ENCODE measurements around the gene TCFL5. TPM values are rescaled to one million over a fixed set of nuclear protein-coding genes. Genes with fewer than 3 reads are reported as not detected.
A peak's percentile ranks its signal among the peaks of the same experiment; 100 is the strongest.

TCFL5 gene
- total and polyA plus RNA-seq, 7 experiments from 2014 or later = 0.91 to 10.8 (median 7.0) TPM

- POLR2A ChIA-PET = interaction anchor here (0.7 to 5.1 kb wide), 2 partner anchors 12 to 17 kb away, joined by 4 to 65 read pairs; partner anchors contain the start of gene MRGBP
- intact Hi-C loops (cut with micrococcal nuclease) = loop anchor here in 1 of 2 donors (5.0 kb wide), 1 partner anchor 164 kb away; the partner anchor contains the start of gene SLCO4A1
- ATAC-seq (no peak), DNase-seq (no peak)
- peak overlapping the region; percentile 61 to 83 (median 78) for H3K4me3 Mint-ChIP-seq
- no peaks in the 10 kb centered on the region for H3K9me3 Mint-ChIP-seq
- Histone ChIP-seq H3K4me1 (ENCODE audit: control insufficient read depth in 2 of 2, insufficient read depth in 2 of 2, low read length in 2 of 2) (peaks cover 16 to 30% of the 10 kb centered on the region in 2 donors), H3K9me3 (ENCODE audit: control insufficient read depth in 2 of 3, low read length in 3 of 3) (no peaks in the 10 kb centered on the region), H3K27ac (ENCODE audit: low read depth, low read length) (peak overlapping the region; percentile 88), H3K4me3 (ENCODE audit: low read length) (peak overlapping the region; percentile 63), H3K36me3 (ENCODE audit: control insufficient read depth in 2 of 3, insufficient read depth in 3 of 3, low read length in 3 of 3) (peaks cover 10 to 52% (median 23%) of the 10 kb centered on the region in 3 experiments), H3K27me3 (ENCODE audit: control insufficient read depth in 2 of 2, insufficient read depth in 2 of 2, low read length in 2 of 2) (no peaks in the 10 kb centered on the region)
- peaks cover 0 to 5% (median 0%) of the 10 kb centered on the region in 5 donors for H3K36me3 Mint-ChIP-seq
- H3K4me1 Mint-ChIP-seq = peaks cover 16 to 37% (median 26%) of the 10 kb centered on the region in 7 donors
- no peaks in the 10 kb centered on the region for H3K27me3 Mint-ChIP-seq
- H3K27ac Mint-ChIP-seq = peak overlapping the region in 8 of 9 donors; percentile 38 to 91 (median 66)
- CTCF ChIA-PET = interaction anchor here (0.7 to 3.0 kb wide), 2 partner anchors 85 to 138 kb away, joined by 3 to 22 read pairs; no protein-coding TSS in a partner anchor
These were observed 55.1 kb downstream of the TCFL5 start for GRCh38 chr20:62806383-62807050.

GRCh38 chr20:62805711-62806382 is 55.8 kb downstream of the TCFL5 start:
- ATAC-seq = peak; percentile 28
- Mint-ChIP-seq H3K27me3 (no peaks in the 10 kb centered on the region), H3K4me3 (peak overlapping the region; percentile 61 to 83 (median 78)), H3K4me1 (peaks cover 16 to 37% (median 26%) of the 10 kb centered on the region in 7 donors), H3K36me3 (peaks cover 0 to 5% (median 0%) of the 10 kb centered on the region in 5 donors), H3K9me3 (no peaks in the 10 kb centered on the region), H3K27ac (peak overlapping the region in 7 of 9 donors; percentile 52 to 91 (median 73))
- peak overlapping the region; percentile 63 for H3K4me3 ChIP-seq (ENCODE audit: low read length)
- H3K9me3 ChIP-seq (ENCODE audit: control insufficient read depth in 2 of 3, low read length in 3 of 3) = no peaks in the 10 kb centered on the region
- H3K27ac ChIP-seq (ENCODE audit: low read depth, low read length) = peak overlapping the region; percentile 88
- POLR2A ChIA-PET = interaction anchor here (1.9 to 5.1 kb wide), 2 partner anchors 11 to 154 kb away, joined by 8 to 65 read pairs; partner anchors contain the start of gene MRGBP
- peaks cover 10 to 52% (median 23%) of the 10 kb centered on the region in 3 experiments for H3K36me3 ChIP-seq (ENCODE audit: control insufficient read depth in 2 of 3, insufficient read depth in 3 of 3, low read length in 3 of 3)
- DNase-seq = no peak
- intact Hi-C loops (cut with micrococcal nuclease) = loop anchor here (2.0 to 5.0 kb wide), 2 partner anchors 65 to 164 kb away; partner anchors contain the start of gene SLCO4A1 (in 1 of the 2)
- CTCF ChIA-PET = no interaction called here
- peaks cover 16 to 30% of the 10 kb centered on the region in 2 donors for H3K4me1 ChIP-seq (ENCODE audit: control insufficient read depth in 2 of 2, insufficient read depth in 2 of 2, low read length in 2 of 2)
- H3K27me3 ChIP-seq (ENCODE audit: control insufficient read depth in 2 of 2, insufficient read depth in 2 of 2, low read length in 2 of 2) = no peaks in the 10 kb centered on the region

GRCh38 chr20:62805155-62805710 is 56.4 kb downstream of the TCFL5 start:
- Histone ChIP-seq H3K36me3 (ENCODE audit: control insufficient read depth in 2 of 3, insufficient read depth in 3 of 3, low read length in 3 of 3) (peaks cover 10 to 52% (median 20%) of the 10 kb centered on the region in 3 experiments), H3K4me1 (ENCODE audit: control insufficient read depth in 2 of 2, insufficient read depth in 2 of 2, low read length in 2 of 2) (peaks cover 16 to 30% of the 10 kb centered on the region in 2 donors), H3K27me3 (ENCODE audit: control insufficient read depth in 2 of 2, insufficient read depth in 2 of 2, low read length in 2 of 2) (no peaks in the 10 kb centered on the region), H3K9me3 (ENCODE audit: control insufficient read depth in 2 of 3, low read length in 3 of 3) (no peaks in the 10 kb centered on the region), H3K27ac (ENCODE audit: low read depth, low read length) (peak overlapping the region; percentile 88), H3K4me3 (ENCODE audit: low read length) (peak overlapping the region; percentile 65)
- ATAC-seq = peak; percentile 37
- Mint-ChIP-seq H3K4me1 (peaks cover 16 to 37% (median 26%) of the 10 kb centered on the region in 7 donors), H3K27ac (peak overlapping the region in 4 of 9 donors; percentile 38 to 96 (median 62)), H3K27me3 (no peaks in the 10 kb centered on the region), H3K36me3 (peaks cover 0 to 5% (median under 1%) of the 10 kb centered on the region in 5 donors), H3K4me3 (peak overlapping the region; percentile 61 to 97 (median 76)), H3K9me3 (no peaks in the 10 kb centered on the region)
- POLR2A ChIA-PET = interaction anchor here (1.9 to 5.1 kb wide), 2 partner anchors 11 to 154 kb away, joined by 8 to 65 read pairs; partner anchors contain the start of gene MRGBP
- intact Hi-C loops (cut with micrococcal nuclease) = loop anchor here (2.0 to 5.0 kb wide), 2 partner anchors 64 to 163 kb away; partner anchors contain the start of gene SLCO4A1 (in 1 of the 2)
- CTCF ChIA-PET = interaction anchor here (1.8 kb wide), 1 partner anchor 305 kb away, joined by 4 read pairs; no protein-coding TSS in a partner anchor
- DNase-seq = peak in 3 of 9 donors; percentile 28 to 73 (median 31)

GRCh38 chr20:62804627-62805154 is 56.9 kb downstream of the TCFL5 start, which contains the start of gene OGFR:
Gene OGFR (plus strand): TSS chr20:62804835. CDS start chr20:62804860, 25 bp downstream.
- Mint-ChIP-seq H3K27me3 (no peaks in the 10 kb centered on the region), H3K4me3 (peak within 1 kb of the TSS; percentile 75 to 99 (median 97)), H3K4me1 (peaks cover 16 to 41% (median 25%) of the 10 kb centered on the region in 7 donors), H3K27ac (peak within 1 kb of the TSS; percentile 87 to 99 (median 97)), H3K36me3 (peaks cover 0 to 5% (median 4%) of the 10 kb centered on the region in 5 donors), H3K9me3 (no peaks in the 10 kb centered on the region)
- Histone ChIP-seq H3K36me3 (ENCODE audit: control insufficient read depth in 2 of 3, insufficient read depth in 3 of 3, low read length in 3 of 3) (peaks cover 7 to 52% (median 15%) of the 10 kb centered on the region in 3 experiments), H3K27me3 (ENCODE audit: control insufficient read depth in 2 of 2, insufficient read depth in 2 of 2, low read length in 2 of 2) (no peaks in the 10 kb centered on the region), H3K27ac (ENCODE audit: low read depth, low read length) (peak within 1 kb of the TSS; percentile 88), H3K4me1 (ENCODE audit: control insufficient read depth in 2 of 2, insufficient read depth in 2 of 2, low read length in 2 of 2) (peaks cover 16 to 30% of the 10 kb centered on the region in 2 donors), H3K4me3 (ENCODE audit: low read length) (peak within 1 kb of the TSS; percentile 68), H3K9me3 (ENCODE audit: control insufficient read depth in 2 of 3, low read length in 3 of 3) (no peaks in the 10 kb centered on the region)
- peak; percentile 57 to 77 (median 72) for DNase-seq
- ChIA-PET CTCF (interaction anchor here (1.8 kb wide), 1 partner anchor 305 kb away, joined by 4 read pairs; no protein-coding TSS in a partner anchor), POLR2A (interaction anchor here (1.0 to 5.1 kb wide), 3 partner anchors 10 to 153 kb away, joined by 3 to 65 read pairs (median 8); partner anchors contain the start of gene MRGBP)
- intact Hi-C loops (cut with micrococcal nuclease) = loop anchor here (1.0 to 5.0 kb wide), 7 partner anchors 10 to 468 kb away; partner anchors contain the start of genes ARFGAP1 (in 1 of the 2), BHLHE23 (in 1 of the 2), SLCO4A1 (in 1 of the 2) and TCFL5 (in 1 of the 2)
- ATAC-seq = peak; percentile 76

GRCh38 chr20:62804021-62804626 is 57.5 kb downstream of the TCFL5 start:
- ATAC-seq (peak; percentile 24), DNase-seq (peak in 5 of 9 donors; percentile 40 to 48 (median 40))
- CTCF ChIA-PET = interaction anchor here (1.1 to 1.8 kb wide), 3 partner anchors 10 to 304 kb away, joined by 3 to 4 read pairs (median 3); no protein-coding TSS in a partner anchor
- H3K4me1 ChIP-seq (ENCODE audit: control insufficient read depth in 2 of 2, insufficient read depth in 2 of 2, low read length in 2 of 2) = peaks cover 16 to 30% of the 10 kb centered on the region in 2 donors
- H3K36me3 ChIP-seq (ENCODE audit: control insufficient read depth in 2 of 3, insufficient read depth in 3 of 3, low read length in 3 of 3) = peaks cover 1 to 52% (median 10%) of the 10 kb centered on the region in 3 experiments
- peak overlapping the region; percentile 68 for H3K4me3 ChIP-seq (ENCODE audit: low read length)
- Mint-ChIP-seq H3K27me3 (no peaks in the 10 kb centered on the region), H3K4me1 (peaks cover 21 to 41% (median 25%) of the 10 kb centered on the region in 7 donors), H3K9me3 (no peaks in the 10 kb centered on the region), H3K27ac (peak overlapping the region; percentile 87 to 99 (median 97)), H3K36me3 (peaks cover 2 to 8% (median 4%) of the 10 kb centered on the region in 5 donors), H3K4me3 (peak overlapping the region; percentile 75 to 99 (median 97))
- H3K9me3 ChIP-seq (ENCODE audit: control insufficient read depth in 2 of 3, low read length in 3 of 3) = no peaks in the 10 kb centered on the region
- H3K27ac ChIP-seq (ENCODE audit: low read depth, low read length) = peak overlapping the region; percentile 88
- POLR2A ChIA-PET = interaction anchor here (1.0 to 5.1 kb wide), 3 partner anchors 10 to 153 kb away, joined by 3 to 65 read pairs (median 8); partner anchors contain the start of gene MRGBP
- intact Hi-C loops (cut with micrococcal nuclease) = loop anchor here (1.0 to 5.0 kb wide), 6 partner anchors 10 to 468 kb away; partner anchors contain the start of genes ARFGAP1 (in 1 of the 2), BHLHE23 (in 1 of the 2) and TCFL5 (in 1 of the 2)
- H3K27me3 ChIP-seq (ENCODE audit: control insufficient read depth in 2 of 2, insufficient read depth in 2 of 2, low read length in 2 of 2) = no peaks in the 10 kb centered on the region
